B cell (primary cell): ENCODE data around the gene ARHGAP32. TPM values are rescaled to one million over a fixed set of nuclear protein-coding genes. Genes with fewer than 3 reads are reported as not detected.

Experiments used
- ATAC-seq: fragments of 200-7000 bp; cut with Tn5 transposase; one replicate; pipeline ENCODE4 v1.10.0; 2021; ENCODE audit warnings: low read depth, mild to moderate bottlenecking, moderate number of reproducible peaks, moderate library complexity
- CTCF ChIA-PET: fragments of 350-600 bp; sonication (Branson Sonifier 250); formaldehyde crosslinking; loops from one replicate; lab custom pipeline; 2021; ENCODE audit warnings: antibody characterized with exemption, inconsistent platforms; lab: Charles Lee
- POLR2A ChIA-PET: fragments of 350-600 bp; sonication (Branson Sonifier 250); formaldehyde crosslinking; loops from one replicate; lab custom pipeline; 2021; ENCODE audit warnings: antibody characterized with exemption; lab: Charles Lee
- DNase-seq: peaks from one replicate; pipeline ENCODE4 v3.0.0; 2013
- H2AFZ ChIP-seq: 2 replicates; pipeline ENCODE4 v1.6.1; 2012; ENCODE audit warnings: mild to moderate bottlenecking, low read depth, low read length; ENCODE audit not compliant: insufficient read depth, poor library complexity, severe bottlenecking
- H3K27ac ChIP-seq, 2 donors: 1 replicate in 1 of 2; 2 replicates in 1 of 2; pipeline ENCODE4 v1.5.1; 2012 to 2013; ENCODE audit warnings: low read length in 2 of 2, mild to moderate bottlenecking in 2 of 2, moderate library complexity in 1 of 2
- H3K27me3 ChIP-seq, 4 experiments: fragments of 200-600 bp in 1 of 4; sonication (generic) in 1 of 4; replicated peaks in 1 of 4; 1 replicate in 2 of 4; 2 replicates in 2 of 4; pipeline versions ENCODE4 v1.6.1 to v1.7.0; 2013 to 2016; ENCODE audit warnings: low read length in 3 of 4, mild to moderate bottlenecking in 2 of 4, mixed read lengths in 1 of 4, moderate library complexity in 1 of 4; ENCODE audit not compliant: insufficient read depth in 4 of 4, control insufficient read depth in 3 of 4; ENCODE audit errors: control extremely low read depth in 1 of 4
- H3K36me3 ChIP-seq, 2 experiments: replicated peaks in 1 of 2; 1 replicate in 1 of 2; 2 replicates in 1 of 2; pipeline versions ENCODE4 v1.6.1 to v1.7.1; 2013; ENCODE audit warnings: low read length in 1 of 2; ENCODE audit not compliant: insufficient read depth in 2 of 2, control insufficient read depth in 1 of 2; ENCODE audit errors: control extremely low read depth in 1 of 2, extremely low read depth in 1 of 2
- H3K4me1 ChIP-seq, 2 donors: fragments of 200-600 bp in 1 of 2; sonication (generic) in 1 of 2; 1 replicate in 1 of 2; 2 replicates in 1 of 2; pipeline versions ENCODE4 v1.5.1 to v1.6.1; 2013 to 2017; ENCODE audit warnings: low read length in 2 of 2; ENCODE audit not compliant: control insufficient read depth in 2 of 2, insufficient read depth in 2 of 2
- H3K4me2 ChIP-seq: replicated peaks from 2 replicates; pipeline ENCODE3; 2012; ENCODE audit warnings: mild to moderate bottlenecking, low read depth, low read length; ENCODE audit not compliant: poor library complexity, severe bottlenecking
- H3K4me3 ChIP-seq, 5 experiments: fragments of 200-600 bp in 1 of 5; sonication (generic) in 1 of 5; 1 replicate in 3 of 5; 2 replicates in 2 of 5; pipeline versions ENCODE4 v1.5.1 to v1.7.0; 2011 to 2016; ENCODE audit warnings: low read length in 4 of 5, mild to moderate bottlenecking in 4 of 5, low read depth in 2 of 5, control low read depth in 1 of 5, moderate library complexity in 1 of 5; ENCODE audit not compliant: insufficient read depth in 1 of 5; ENCODE audit errors: control extremely low read depth in 1 of 5, extremely low read depth in 1 of 5
- H3K79me2 ChIP-seq: fragments of 200-600 bp; sonication (generic); one replicate; pipeline ENCODE4 v1.6.0; 2016; ENCODE audit warnings: low read length; ENCODE audit not compliant: control insufficient read depth, insufficient read depth
- H3K9ac ChIP-seq: fragments of 200-600 bp; sonication (generic); 2 replicates; pipeline ENCODE4 v1.6.1; 2017; ENCODE audit warnings: mild to moderate bottlenecking, low read length, moderate library complexity
- H3K9me3 ChIP-seq, 3 donors: one replicate each; pipeline versions ENCODE4 v1.6.1 to v1.7.1; 2013; ENCODE audit warnings: low read length in 2 of 3; ENCODE audit not compliant: control insufficient read depth in 2 of 3, insufficient read depth in 1 of 3; ENCODE audit errors: control extremely low read depth in 1 of 3
- H4K20me1 ChIP-seq: 2 replicates; pipeline ENCODE4 v1.6.0; 2012; ENCODE audit warnings: mild to moderate bottlenecking, low read length; ENCODE audit not compliant: insufficient read depth, control insufficient read depth, poor library complexity, severe bottlenecking
- H3K27ac Mint-ChIP-seq: one replicate; pipeline ENCODE4 v1.8.0; 2021; ENCODE audit warnings: mixed read lengths
- H3K27me3 Mint-ChIP-seq: one replicate; pipeline ENCODE4 v1.8.0; 2021; ENCODE audit warnings: mixed read lengths
- H3K4me1 Mint-ChIP-seq: one replicate; pipeline ENCODE4 v1.8.0; 2021; ENCODE audit warnings: mixed read lengths
- H3K4me3 Mint-ChIP-seq: one replicate; pipeline ENCODE4 v1.8.0; 2021; ENCODE audit warnings: mixed read lengths
- H3K9me3 Mint-ChIP-seq: one replicate; pipeline ENCODE4 v1.8.0; 2022; ENCODE audit warnings: mixed read lengths; ENCODE audit not compliant: insufficient read depth
- CTCF ChIP-seq: fragments of 200-600 bp; IDR thresholded peaks from one replicate; pipeline ENCODE4 v1.8.0; 2022; ENCODE audit warnings: antibody characterized with exemption, mild to moderate bottlenecking
- EZH2 ChIP-seq: IDR thresholded peaks from 2 replicates; pipeline ENCODE4 v1.6.1; 2012; ENCODE audit warnings: borderline replicate concordance, low read depth, mild to moderate bottlenecking, moderate library complexity, low read length; ENCODE audit not compliant: insufficient read depth, poor library complexity, severe bottlenecking
- WGBS: methylation state at CpG from one replicate; pipeline ENCODE4 v1.1.5; 2013; ENCODE audit warnings: missing lambda C conversion rate; ENCODE audit not compliant: insufficient coverage; 5-methylcytosine and 5-hydroxymethylcytosine counted together
- intact Hi-C: fragments of 100-400 bp; cut with micrococcal nuclease; formaldehyde crosslinking; loops from one replicate; pipeline ENCODE4 v1.10.0; 2022
- polyA plus RNA-seq: library from polyadenylated mRNA; depleted of rRNA; stranded (reverse); fragments of >200 nt; gene quantifications from 2 replicates; pipeline ENCODE4 v1.2.3, GENCODE V29; 2012
- total RNA-seq, 2 donors: library from RNA; stranded (reverse); fragments of 120-200 nt in 1 of 2; gene quantifications; 1 replicate in 1 of 2; 2 replicates in 1 of 2; pipeline versions ENCODE4 v1.2.3 to v1.2.4, GENCODE V29; 2013 to 2022

The ARHGAP32 gene
- total and polyA plus RNA-seq, 2 donors (not counting 1 experiment from before 2014, with no cell fraction given), result 4.4 to 10.6 TPM

- 91% methylated on average over 17 of the region's 17 CpGs for WGBS
- no peak overlapping the region for H3K4me3 Mint-ChIP-seq
- ChIA-PET POLR2A (no interaction called here), CTCF (no interaction called here)
- Histone ChIP-seq H2AFZ (no peak overlapping the region), H3K36me3 (no peaks in the 10 kb centered on the region), H3K4me1 (peaks cover 7 to 11% of the 10 kb centered on the region in 2 donors), H3K79me2 (no peaks in the 10 kb centered on the region), H3K4me3 (no peak overlapping the region), H3K27me3 (peaks cover 0 to 23% (median 0%) of the 10 kb centered on the region in 4 experiments), H4K20me1 (no peaks in the 10 kb centered on the region), H3K4me2 (no peak overlapping the region), H3K9ac (no peak overlapping the region), H3K9me3 (peaks cover 0 to 6% (median 0%) of the 10 kb centered on the region in 3 donors), H3K27ac (no peak overlapping the region)
- intact Hi-C loops, result no loop called here
- ATAC-seq (no peak), DNase-seq (no peak)
- peaks cover 10% of the 10 kb centered on the region for H3K27me3 Mint-ChIP-seq
- peaks cover 15% of the 10 kb centered on the region for H3K4me1 Mint-ChIP-seq
- no peak for TF ChIP-seq CTCF
- TF ChIP-seq EZH2, result no peak
- H3K9me3 Mint-ChIP-seq, result no peaks in the 10 kb centered on the region
- no peak overlapping the region for H3K27ac Mint-ChIP-seq
Measured at GRCh38 chr11:128926437-128927107, 265.6 kb downstream of the ARHGAP32 start.

DNA sequence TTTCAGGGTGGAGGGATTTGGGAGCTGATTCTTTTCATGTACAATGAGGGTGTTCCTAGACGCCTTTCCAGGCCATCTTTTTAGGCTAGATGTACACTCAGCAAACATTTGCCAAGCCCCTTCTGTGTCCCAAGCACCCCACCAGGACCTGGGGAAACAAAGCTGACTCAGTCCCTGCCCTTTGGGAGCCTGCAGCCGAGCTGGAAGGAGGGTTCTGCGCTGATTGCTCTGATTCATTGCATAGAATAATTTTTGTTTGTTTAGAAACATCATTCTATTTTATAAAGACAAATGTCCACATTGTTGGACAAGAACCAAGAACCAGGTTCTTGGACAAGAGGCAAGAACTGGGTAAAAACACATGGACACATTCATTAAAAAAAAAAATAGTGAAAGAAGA is 266.1 kb downstream of the ARHGAP32 start:
- Histone ChIP-seq H4K20me1 (no peaks in the 10 kb centered on the region), H3K27ac (no peak overlapping the region), H3K4me1 (peaks cover 7 to 11% of the 10 kb centered on the region in 2 donors), H2AFZ (no peak overlapping the region), H3K36me3 (no peaks in the 10 kb centered on the region), H3K27me3 (peaks cover 0 to 21% (median 0%) of the 10 kb centered on the region in 4 experiments), H3K4me3 (no peak overlapping the region), H3K9ac (no peak overlapping the region), H3K4me2 (no peak overlapping the region), H3K79me2 (no peaks in the 10 kb centered on the region), H3K9me3 (peaks cover 0 to 6% (median 0%) of the 10 kb centered on the region in 3 donors)
- H3K27ac Mint-ChIP-seq, result no peak overlapping the region
- DNase-seq, result no peak
- ATAC-seq, result no peak
- H3K4me1 Mint-ChIP-seq, result peaks cover 15% of the 10 kb centered on the region
- intact Hi-C loops, result no loop called here
- TF ChIP-seq CTCF (no peak), EZH2 (no peak)
- H3K4me3 Mint-ChIP-seq, result no peak overlapping the region
- POLR2A ChIA-PET, result interaction anchor here (0.7 kb wide), 1 partner anchor 13 kb away, joined by 3 read pairs; no protein-coding TSS in a partner anchor
- no CpG with 5 or more reads among the region's 3 CpGs for WGBS
- H3K27me3 Mint-ChIP-seq, result peaks cover 10% of the 10 kb centered on the region
- H3K9me3 Mint-ChIP-seq, result no peaks in the 10 kb centered on the region
- CTCF ChIA-PET, result no interaction called here
